ENCODE results near the gene ETV4. TPM values are rescaled to one million over a fixed set of nuclear protein-coding genes. Genes with fewer than 3 reads are reported as not detected.

ETV4 gene
- total and polyA plus RNA-seq, 2 of the 13 experiments (the other 11 are each of a cell fraction or from before 2014, with no cell fraction given): 128 to 330 TPM

GRCh38 chr17:43556292-43556691 is 10.2 kb upstream of the ETV4 start:
- H3K27me3 ChIP-seq (ENCODE audit: control insufficient read depth in 1 of 2, insufficient read depth in 2 of 2, low read length in 2 of 2): no peaks in the 10 kb centered on the region
- FAIRE-seq: no peak
- CTCF ChIA-PET (ENCODE audit: low intra/inter-chr PET ratio, low total read pairs): no interaction called here
- intact Hi-C loops (cut with micrococcal nuclease; ENCODE audit: unreplicated experiment): no loop called here
- H3K79me2 ChIP-seq (ENCODE audit: insufficient read depth, low read length): no peaks in the 10 kb centered on the region
- no peak for ATAC-seq
- H3K27ac ChIP-seq (ENCODE audit: extremely low read length, insufficient read depth, low read length): peak overlapping the region; percentile 45
- H3K36me3 ChIP-seq (replicated peaks in 1 of 2; ENCODE audit: control insufficient read depth in 1 of 2, insufficient read depth in 2 of 2, low read length in 2 of 2): no peaks in the 10 kb centered on the region
- H3K9ac ChIP-seq (ENCODE audit: insufficient read depth, low read depth, low read length): no peak overlapping the region
- in situ Hi-C loops (cut with HindIII; ENCODE audit: extremely low pct_ligation_motif_present, low pct_unique_long_range_greater_than_20kb): no loop called here
- H3K4me1 ChIP-seq (ENCODE audit: insufficient read depth, low read length): peaks cover 100% of the 10 kb centered on the region
- WGBS (ENCODE audit: low lambda C conversion rate): 57% methylated on average over 5 of the region's 5 CpGs
- H3K4me3 ChIP-seq (replicated peaks in 1 of 3; ENCODE audit: insufficient read depth in 1 of 3, low read depth in 2 of 3, low read length in 3 of 3): no peak overlapping the region
- no peak overlapping the region for H3K4me2 ChIP-seq (ENCODE audit: low read depth, low read length)
- H3K9me3 ChIP-seq (ENCODE audit: low read length): no peaks in the 10 kb centered on the region
- POLR2A ChIA-PET: interaction anchor here (1.1 to 28.7 kb wide), 6 partner anchors 9 to 189 kb away, joined by 4 to 1546 read pairs (median 14); partner anchors contain the start of gene ETV4
- no TSS peak for BruUV-seq (replicated peaks)
- no peak for DNase-seq (ENCODE audit: low spot score)
- H4K20me1 ChIP-seq (ENCODE audit: insufficient read depth, low read length): no peaks in the 10 kb centered on the region
- no peak overlapping the region for H2AFZ ChIP-seq (ENCODE audit: low read length)
- no peak for TF ChIP-seq TSC22D2 (CRISPR knock-in tag; IDR thresholded peaks at IDR 0.05; ENCODE audit: borderline replicate concordance)
- TF ChIP-seq ZNF326 (CRISPR knock-in tag; IDR thresholded peaks at IDR 0.05; ENCODE audit: borderline replicate concordance): no peak
- no peak for TF ChIP-seq ZUFSP (CRISPR knock-in tag; IDR thresholded peaks at IDR 0.05; ENCODE audit: borderline replicate concordance)
- TF ChIP-seq ZNF318 (CRISPR knock-in tag; IDR thresholded peaks at IDR 0.05): no peak
- TF ChIP-seq PATZ1 (CRISPR knock-in tag; IDR thresholded peaks at IDR 0.05): no peak
- no peak for TF ChIP-seq SNAPC5 (CRISPR knock-in tag; IDR thresholded peaks at IDR 0.05; ENCODE audit: borderline replicate concordance)
- no peak for TF ChIP-seq WIZ (CRISPR knock-in tag; IDR thresholded peaks at IDR 0.05)
- no peak for TF ChIP-seq MXD3 (CRISPR knock-in tag; IDR thresholded peaks at IDR 0.05)
- TF ChIP-seq BATF2 (CRISPR knock-in tag; IDR thresholded peaks at IDR 0.05): no peak
- TF ChIP-seq ARNTL (CRISPR knock-in tag; IDR thresholded peaks at IDR 0.05): no peak
